Large intestine (tissue), 3 donors: ENCODE results near the gene IL4I1. TPM values are rescaled to one million over a fixed set of nuclear protein-coding genes. Genes with fewer than 3 reads are reported as not detected.

Source experiments
- DNase-seq, 2 donors: peaks; one replicate each; pipeline versions ENCODE4 v3.0.0 to v3.0.0-alpha.2; 2013
- H3K27ac ChIP-seq: one replicate; pipeline ENCODE4 v1.5.1; 2013; ENCODE audit warnings: low read length
- H3K27me3 ChIP-seq: 2 replicates; pipeline ENCODE4 v1.6.1; 2013; ENCODE audit warnings: low read length; ENCODE audit not compliant: control insufficient read depth, insufficient read depth
- H3K36me3 ChIP-seq: 2 replicates; pipeline ENCODE4 v1.6.1; 2013; ENCODE audit warnings: low read length; ENCODE audit not compliant: control insufficient read depth, insufficient read depth
- H3K4me1 ChIP-seq: one replicate; pipeline ENCODE4 v1.6.1; 2013; ENCODE audit warnings: low read length; ENCODE audit not compliant: control insufficient read depth, insufficient read depth
- H3K4me3 ChIP-seq: one replicate; pipeline ENCODE4 v1.5.1; 2013; ENCODE audit warnings: low read length
- H3K9me3 ChIP-seq: one replicate; pipeline ENCODE4 v1.6.1; 2013; ENCODE audit warnings: mild to moderate bottlenecking, low read depth, low read length, moderate library complexity; ENCODE audit not compliant: control insufficient read depth
- WGBS: methylation state at CpG from one replicate; pipeline ENCODE4 v1.1.5; 2013; ENCODE audit warnings: low lambda C conversion rate; ENCODE audit not compliant: insufficient coverage; 5-methylcytosine and 5-hydroxymethylcytosine counted together
- polyA plus RNA-seq: library from polyadenylated mRNA; unstranded; fragments of 120-200 nt; gene quantifications from one replicate; pipeline ENCODE4 v1.2.1, GENCODE V29; 2013

The IL4I1 gene
- polyA plus RNA-seq, 1 donor, result 3.5 TPM

DNA sequence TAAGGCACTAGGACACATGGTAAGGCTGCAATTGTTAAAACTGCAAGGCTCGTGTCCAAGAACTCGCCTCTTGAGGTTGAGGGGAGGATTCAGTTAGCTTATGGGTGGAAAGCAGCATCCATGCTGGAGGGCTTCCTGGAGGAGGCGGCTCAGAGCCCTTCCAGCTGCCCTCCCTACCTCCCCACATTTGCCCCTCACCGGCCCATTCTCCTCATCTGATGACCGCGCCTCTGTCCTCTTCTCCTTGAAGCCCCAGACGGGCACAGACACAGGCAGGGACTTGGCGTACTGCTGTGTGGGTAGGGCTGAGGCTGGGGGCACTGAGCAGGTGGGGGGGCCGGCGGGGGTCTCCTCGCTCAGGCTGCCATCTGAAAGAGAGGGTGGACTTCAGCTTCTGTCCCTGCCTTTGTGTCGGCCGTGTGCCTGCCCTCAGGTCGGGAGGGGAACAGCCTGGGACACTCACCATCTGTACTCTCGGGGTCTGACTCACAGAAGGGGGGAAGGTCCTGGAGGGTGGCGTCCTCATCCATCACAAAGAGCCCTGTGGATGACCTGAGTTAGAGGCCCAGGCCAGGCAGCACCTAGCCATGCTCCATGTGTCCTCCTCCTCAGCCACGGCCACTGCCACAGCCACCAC, 25.2 kb downstream of the IL4I1 start:
- no CpG with 5 or more reads among the region's 17 CpGs for WGBS
- H3K4me1 ChIP-seq, result peaks cover 28% of the 10 kb centered on the region
- peaks cover 23% of the 10 kb centered on the region for H3K36me3 ChIP-seq
- DNase-seq, result no peak
- H3K4me3 ChIP-seq, result no peak overlapping the region
- H3K27me3 ChIP-seq, result no peaks in the 10 kb centered on the region
- no peak overlapping the region for H3K27ac ChIP-seq
- H3K9me3 ChIP-seq, result peaks cover 4% of the 10 kb centered on the region

DNA sequence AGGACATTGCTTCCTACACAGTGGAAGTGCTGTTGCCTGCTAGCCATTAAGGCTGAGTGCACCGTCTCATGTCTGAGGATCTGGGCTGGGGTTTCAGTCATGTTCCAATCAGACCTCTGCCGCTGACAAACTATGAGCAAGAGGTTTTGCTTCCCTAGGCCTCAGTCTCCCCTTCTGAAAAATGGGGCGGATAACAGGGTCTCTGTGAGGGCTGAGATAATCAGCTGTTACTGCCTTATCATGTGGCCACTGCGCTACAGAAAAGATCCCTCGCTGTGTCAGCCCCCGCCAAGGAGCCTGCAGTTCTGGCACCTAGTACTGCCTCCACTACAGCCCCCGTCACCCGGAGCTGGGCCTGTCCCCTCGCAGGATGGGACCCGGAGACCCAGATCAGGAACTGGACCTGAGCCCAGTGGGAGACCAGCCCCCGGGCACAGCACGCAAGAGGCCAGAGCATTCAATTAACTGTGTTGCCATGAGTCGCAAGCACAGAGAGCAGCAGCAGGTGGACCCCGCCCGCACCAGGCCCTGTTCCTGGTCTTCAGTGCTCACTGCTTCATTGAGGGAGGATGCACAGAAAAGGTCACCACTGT, 26.3 kb downstream of the IL4I1 start:
- peaks cover 33% of the 10 kb centered on the region for H3K4me1 ChIP-seq
- no CpG with 5 or more reads among the region's 15 CpGs for WGBS
- no peak for DNase-seq
- no peaks in the 10 kb centered on the region for H3K9me3 ChIP-seq
- H3K27me3 ChIP-seq, result no peaks in the 10 kb centered on the region
- peaks cover 23% of the 10 kb centered on the region for H3K36me3 ChIP-seq
- H3K27ac ChIP-seq, result peak overlapping the region; percentile 82
- peak overlapping the region; percentile 48 for H3K4me3 ChIP-seq

GRCh38 chr19:49869484-49870308, 27.0 kb downstream of the IL4I1 start:
- peak; percentile 99 to 100 for DNase-seq
- Histone ChIP-seq H3K4me1 (peaks cover 30% of the 10 kb centered on the region), H3K27ac (peak overlapping the region; percentile 82), H3K27me3 (no peaks in the 10 kb centered on the region), H3K9me3 (no peaks in the 10 kb centered on the region), H3K36me3 (peaks cover 26% of the 10 kb centered on the region), H3K4me3 (peak overlapping the region; percentile 48)
- WGBS, result no CpG with 5 or more reads among the region's 67 CpGs

- WGBS, result no CpG with 5 or more reads among the region's 15 CpGs
- no peak for DNase-seq
Observed at GRCh38 chr19:49869009-49869483, 27.6 kb downstream of the IL4I1 start.

DNA sequence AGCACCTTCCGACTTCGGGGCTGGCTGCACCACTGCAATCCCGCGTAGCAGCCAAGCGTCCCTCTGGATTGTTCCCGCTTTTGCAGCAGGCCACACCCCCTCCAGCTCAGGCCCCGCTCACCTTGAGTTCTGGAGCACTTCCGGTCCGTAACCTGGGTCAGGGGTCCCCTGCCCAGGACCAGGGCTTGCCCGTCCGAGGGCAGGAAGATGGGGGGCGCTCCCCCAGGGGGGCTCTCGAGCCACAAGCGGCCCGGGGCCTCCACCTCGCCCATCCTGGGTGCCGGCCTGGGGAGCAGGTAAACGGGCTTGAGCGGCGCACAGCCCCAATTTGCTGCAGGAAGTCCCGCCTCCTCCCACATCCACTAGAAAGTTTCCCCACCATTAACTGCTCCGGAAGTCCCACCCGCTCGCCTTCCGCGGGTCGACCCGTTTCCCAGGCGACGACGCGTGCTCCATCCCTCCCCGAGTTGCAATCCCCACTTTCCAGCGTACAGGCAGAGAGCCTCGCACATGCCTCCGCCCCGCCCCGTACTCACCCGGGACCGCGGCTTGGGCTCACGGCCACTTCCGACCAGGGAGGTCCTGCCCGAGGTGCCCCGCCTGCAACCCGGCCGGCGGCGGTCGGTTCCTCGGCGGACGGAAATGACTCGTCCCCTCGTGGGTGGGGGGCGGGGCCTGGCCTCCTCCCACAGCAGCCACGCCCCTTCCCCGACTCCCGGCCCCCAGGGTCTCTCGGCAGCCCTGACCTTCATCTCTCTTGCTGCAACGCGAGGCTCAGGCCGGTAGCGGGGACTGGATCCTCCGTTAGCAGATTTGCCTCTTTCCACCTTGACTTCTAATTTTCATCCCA, 29.5 kb downstream of the IL4I1 start, which contains the start of gene PNKP:
TSS of gene PNKP (minus strand) at position 644 of the 850 bp plus-strand sequence. CDS start at position 272, 372 bp downstream.
- peak within 1 kb of the TSS; percentile 97 for H3K4me3 ChIP-seq
- WGBS, result no CpG with 5 or more reads among the region's 65 CpGs
- no peaks in the 10 kb centered on the region for H3K27me3 ChIP-seq
- H3K27ac ChIP-seq, result peak within 1 kb of the TSS; percentile 99
- H3K4me1 ChIP-seq, result peaks cover 30% of the 10 kb centered on the region
- DNase-seq, result peak; percentile 92 to 98
- H3K36me3 ChIP-seq, result peaks cover 35% of the 10 kb centered on the region
- peaks cover 2% of the 10 kb centered on the region for H3K9me3 ChIP-seq

More at GRCh38 chr19:49869009-49869483, 27.6 kb downstream of the IL4I1 start:
- H3K36me3 ChIP-seq, result peaks cover 28% of the 10 kb centered on the region
- H3K27ac ChIP-seq, result peak overlapping the region; percentile 74
- H3K9me3 ChIP-seq, result no peaks in the 10 kb centered on the region
- peaks cover 30% of the 10 kb centered on the region for H3K4me1 ChIP-seq
- H3K27me3 ChIP-seq, result no peaks in the 10 kb centered on the region
- peak overlapping the region; percentile 38 for H3K4me3 ChIP-seq

- WGBS, result no CpG with 5 or more reads among the region's 13 CpGs
- Histone ChIP-seq H3K27me3 (no peaks in the 10 kb centered on the region), H3K4me3 (no peak overlapping the region), H3K36me3 (peaks cover 39% of the 10 kb centered on the region), H3K27ac (no peak overlapping the region), H3K9me3 (peaks cover 2% of the 10 kb centered on the region), H3K4me1 (peaks cover 22% of the 10 kb centered on the region)
- DNase-seq, result no peak
Observed at GRCh38 chr19:49864890-49865289, 31.8 kb downstream of the IL4I1 start.

GRCh38 chr19:49863935-49864320, 32.8 kb downstream of the IL4I1 start:
- peaks cover 45% of the 10 kb centered on the region for H3K36me3 ChIP-seq
- WGBS, result no CpG with 5 or more reads among the region's 17 CpGs
- H3K4me1 ChIP-seq, result peaks cover 22% of the 10 kb centered on the region
- DNase-seq, result no peak
- H3K27ac ChIP-seq, result no peak overlapping the region
- H3K4me3 ChIP-seq, result no peak overlapping the region
- H3K27me3 ChIP-seq, result no peaks in the 10 kb centered on the region
- peaks cover 2% of the 10 kb centered on the region for H3K9me3 ChIP-seq

- Histone ChIP-seq H3K4me3 (no peak overlapping the region), H3K27me3 (no peaks in the 10 kb centered on the region), H3K36me3 (peaks cover 50% of the 10 kb centered on the region), H3K9me3 (peaks cover 2% of the 10 kb centered on the region), H3K4me1 (peaks cover 16% of the 10 kb centered on the region), H3K27ac (no peak overlapping the region)
- DNase-seq, result no peak
- WGBS, result no CpG with 5 or more reads among the region's 24 CpGs
Observed at GRCh38 chr19:49863254-49863934, 33.3 kb downstream of the IL4I1 start.

- Histone ChIP-seq H3K27ac (no peak overlapping the region), H3K36me3 (peaks cover 58% of the 10 kb centered on the region), H3K4me3 (no peak overlapping the region), H3K9me3 (peaks cover 2% of the 10 kb centered on the region), H3K27me3 (no peaks in the 10 kb centered on the region), H3K4me1 (peaks cover 12% of the 10 kb centered on the region)
- 100% methylated on average over 1 of the region's 49 CpGs for WGBS
- no peak for DNase-seq
Observed at GRCh38 chr19:49862391-49863253, 34.1 kb downstream of the IL4I1 start.
